NCI-H2227 treated with DMSO at 0.1 percent for 48 hours (cell line): ENCODE results near the gene LRRTM3.

Experiments used
- DNase-seq: peaks from one replicate; lab custom pipeline; 2025; lab: John Stamatoyannopoulos, UW

LRRTM3 gene

GRCh38 chr10:67127441-67127840, 201.6 kb downstream of the LRRTM3 start:
- no peak for DNase-seq

- DNase-seq = no peak
These were observed 214.8 kb downstream of the LRRTM3 start for GRCh38 chr10:67140641-67141040.

GRCh38 chr10:67141300-67141699, 215.5 kb downstream of the LRRTM3 start:
- DNase-seq = peak; percentile 84

DNA sequence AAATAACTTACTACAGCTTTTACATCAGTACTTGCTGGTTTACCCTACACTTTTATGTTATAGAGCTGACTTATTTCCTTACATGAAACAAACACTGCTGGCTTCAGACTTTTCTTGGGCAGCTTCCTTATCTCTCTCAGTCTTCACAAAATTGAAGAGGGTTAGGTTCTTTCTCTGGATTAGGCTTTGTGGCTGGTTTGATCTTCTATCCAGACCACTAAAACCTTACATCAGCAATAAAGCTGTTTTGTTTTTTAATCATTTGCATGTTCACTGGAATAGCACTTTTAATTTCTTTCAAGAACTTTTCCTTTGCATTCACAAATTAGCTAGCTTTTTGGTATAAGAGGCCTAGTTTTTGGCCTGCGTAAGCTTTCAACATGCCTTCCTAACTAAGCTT, 218.7 kb downstream of the LRRTM3 start:
- no peak for DNase-seq
